HuH-7.5 (cell line): Measurements from ENCODE around the gene DNM3.

ENCODE experiments used
- DNase-seq: peaks from one replicate; pipeline ENCODE4 v3.0.0; 2011; ENCODE audit warnings: low spot score

Gene DNM3

DNA sequence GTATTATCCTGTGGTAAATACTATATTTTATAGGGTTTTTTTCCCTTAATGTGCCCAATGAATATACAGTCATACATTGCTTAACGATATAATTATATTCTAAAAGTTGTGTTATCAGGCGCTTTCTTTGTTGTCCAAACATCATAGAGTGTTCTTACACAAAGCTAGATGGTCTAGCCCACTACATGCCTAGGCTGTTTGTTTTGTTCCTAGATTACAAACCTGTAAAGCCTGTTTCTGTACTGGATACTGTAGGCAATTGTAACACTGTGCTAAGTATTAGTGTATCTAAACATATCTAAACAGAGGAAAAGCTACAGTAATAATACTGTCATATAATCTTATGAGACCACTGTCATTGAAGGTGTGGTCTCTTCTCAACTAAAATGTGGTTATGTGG is 336.6 kb downstream of the DNM3 start:
- DNase-seq: no peak

DNA sequence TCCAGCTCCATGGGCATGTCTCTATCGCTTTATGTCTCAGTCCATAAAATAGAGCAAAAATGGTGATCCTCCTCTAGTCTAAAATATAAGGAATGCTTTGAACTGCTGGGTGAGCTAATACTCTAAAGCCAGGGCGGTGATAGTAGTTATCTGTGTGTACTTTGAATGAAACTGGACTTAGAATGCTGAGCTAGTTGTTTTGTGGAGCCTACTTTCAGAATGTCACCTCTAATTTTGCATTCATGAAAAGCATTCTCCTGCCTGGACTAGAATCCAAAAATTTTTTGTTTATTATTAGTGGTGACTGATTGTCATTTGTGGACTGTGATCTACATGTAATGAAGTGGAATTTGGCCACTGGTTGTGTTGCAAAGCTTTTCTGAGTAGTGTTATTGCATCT is 337.6 kb downstream of the DNM3 start:
- DNase-seq: no peak

DNA sequence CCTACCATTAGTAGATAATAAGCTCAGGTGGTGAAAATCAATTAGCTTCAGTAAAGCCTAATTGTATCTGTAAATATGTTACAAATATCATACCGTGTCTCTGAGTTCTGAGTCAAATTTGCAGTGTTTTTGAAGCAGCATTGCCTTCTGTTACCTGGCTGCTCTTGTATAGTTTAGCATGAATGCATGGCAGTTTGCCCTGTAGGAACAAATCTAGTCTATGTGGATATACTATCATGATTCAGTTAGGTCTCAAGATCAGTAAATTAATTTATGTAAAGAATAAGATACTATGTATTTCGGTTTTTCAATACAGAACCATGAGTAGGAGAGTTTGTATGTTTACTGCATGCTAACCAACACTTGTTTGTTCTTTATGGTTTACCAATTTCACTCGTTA is 338.6 kb downstream of the DNM3 start:
- no peak for DNase-seq

DNA sequence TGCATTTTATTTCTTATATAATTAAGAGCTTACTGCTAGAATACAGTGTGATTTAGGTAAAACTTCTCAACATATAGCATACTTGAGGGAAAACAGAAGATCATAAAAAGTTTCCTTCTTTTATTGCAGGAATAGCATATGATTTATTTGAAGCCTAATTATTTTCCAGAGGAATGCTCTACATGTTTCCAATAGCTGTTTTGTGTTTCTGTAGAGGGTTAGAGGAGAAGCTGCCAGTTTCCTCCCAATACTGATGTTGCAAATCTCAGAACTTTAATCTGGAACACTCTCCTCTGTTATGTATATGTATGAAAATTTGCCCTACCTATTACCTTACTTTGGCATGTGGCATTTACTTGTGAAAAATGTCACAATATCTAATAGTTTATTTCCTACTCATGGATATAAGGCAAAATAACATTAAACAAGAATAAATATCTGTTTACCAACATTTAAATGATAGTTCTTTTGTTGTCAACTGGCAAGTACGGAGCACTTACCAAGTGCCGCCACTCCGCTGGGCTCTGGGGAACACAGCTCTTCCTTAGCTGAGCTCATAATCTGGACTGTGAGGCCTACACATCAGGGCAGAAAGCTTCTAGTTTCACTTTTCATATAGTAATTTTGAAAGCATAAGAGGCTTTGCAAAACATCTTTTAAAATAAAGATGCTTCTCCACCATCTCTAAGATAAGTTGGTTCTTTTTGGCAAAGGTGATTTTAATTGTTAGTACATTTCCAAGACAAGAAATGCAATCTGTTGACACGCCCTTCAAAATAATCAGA is 339.4 kb downstream of the DNM3 start:
- DNase-seq: no peak

DNA sequence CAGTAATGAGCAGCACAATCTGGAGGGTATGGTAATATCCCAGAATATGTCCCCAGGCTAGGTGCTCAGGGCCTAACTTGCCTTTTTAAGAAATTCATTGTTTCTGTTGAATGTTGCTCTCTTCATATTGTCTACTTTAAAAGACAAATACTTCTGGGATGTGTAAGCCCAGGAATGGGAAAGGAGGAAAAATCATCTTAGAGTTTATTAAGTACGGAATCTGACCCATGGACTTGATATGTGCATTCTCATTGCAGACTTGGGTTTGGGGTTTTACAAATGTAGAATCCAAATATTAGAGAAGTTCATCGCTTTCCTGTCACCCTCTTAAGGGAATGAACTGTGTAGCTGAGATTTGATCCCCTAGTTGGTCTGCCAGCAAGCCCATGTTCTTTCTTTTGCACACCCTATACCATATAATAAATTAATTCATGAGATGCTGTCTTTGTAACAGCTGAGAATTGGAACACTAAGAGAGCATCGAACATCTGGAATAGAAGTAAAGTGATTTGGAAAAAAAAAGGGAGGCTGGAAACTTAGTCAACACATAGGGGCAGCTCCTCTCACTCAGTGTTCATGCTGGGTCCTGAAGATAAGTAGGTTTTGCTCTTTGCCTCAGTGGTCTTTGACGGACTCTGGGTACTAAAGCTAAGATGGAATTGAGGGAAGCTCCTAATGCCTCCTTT is 343.4 kb downstream of the DNM3 start:
- DNase-seq: no peak

DNA sequence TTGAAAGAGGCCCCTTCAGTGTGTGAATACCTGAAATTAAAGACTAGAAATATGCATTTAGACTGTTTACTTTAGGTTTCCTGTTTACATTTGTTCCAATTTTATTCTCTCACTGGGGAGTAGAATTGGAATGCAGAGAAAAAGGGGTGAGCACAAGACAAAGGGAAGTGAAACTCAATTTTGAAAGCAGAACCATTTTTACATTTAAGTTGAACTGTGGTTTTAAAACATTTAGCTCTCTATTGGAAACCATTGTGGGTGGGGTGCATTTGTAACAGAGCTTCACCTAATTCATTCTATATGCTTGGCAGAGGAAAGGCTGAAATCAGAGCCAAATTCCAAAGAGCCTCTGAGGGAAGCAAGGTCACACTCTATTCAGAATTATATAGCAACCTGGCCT is 343.9 kb downstream of the DNM3 start:
- no peak for DNase-seq

DNA sequence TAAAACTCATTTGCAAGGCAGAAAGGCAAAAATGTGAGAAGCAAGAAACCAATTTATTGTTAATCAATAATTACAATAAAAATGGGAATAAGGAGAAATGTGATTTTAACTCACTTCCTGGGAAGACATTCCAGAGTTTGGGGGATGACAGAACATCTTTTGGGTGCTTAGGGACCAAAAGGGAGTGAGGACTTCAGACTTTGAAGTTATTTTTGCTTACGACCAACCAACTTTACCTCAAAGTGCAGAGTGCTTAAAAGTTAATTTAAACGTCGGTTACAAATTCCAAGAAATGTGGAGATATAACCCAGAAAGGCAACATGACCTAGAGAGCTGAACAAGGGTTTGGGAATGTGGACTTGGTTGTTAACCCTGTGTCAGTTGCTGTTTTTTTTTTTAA is 344.7 kb downstream of the DNM3 start:
- no peak for DNase-seq

DNA sequence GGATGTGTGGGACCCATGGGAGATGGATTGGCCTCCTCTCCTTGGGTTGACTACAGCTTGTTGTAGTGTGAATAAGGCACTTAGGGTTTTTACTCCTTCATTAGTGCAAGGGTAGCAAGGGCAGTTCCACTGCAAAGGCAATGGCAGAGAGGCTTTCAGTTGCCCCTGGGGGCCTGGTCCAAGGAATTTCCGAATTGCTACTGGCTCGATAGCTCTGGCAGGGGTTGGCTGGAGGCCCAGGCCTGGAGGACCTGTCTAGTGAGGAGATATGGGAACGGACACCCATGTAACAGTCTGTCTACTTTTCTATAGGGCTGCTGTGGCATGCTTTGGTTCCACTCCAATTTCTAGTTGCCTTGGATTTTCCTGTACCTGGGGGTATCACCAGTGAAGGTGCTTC is 360.3 kb downstream of the DNM3 start:
- DNase-seq: no peak

DNA sequence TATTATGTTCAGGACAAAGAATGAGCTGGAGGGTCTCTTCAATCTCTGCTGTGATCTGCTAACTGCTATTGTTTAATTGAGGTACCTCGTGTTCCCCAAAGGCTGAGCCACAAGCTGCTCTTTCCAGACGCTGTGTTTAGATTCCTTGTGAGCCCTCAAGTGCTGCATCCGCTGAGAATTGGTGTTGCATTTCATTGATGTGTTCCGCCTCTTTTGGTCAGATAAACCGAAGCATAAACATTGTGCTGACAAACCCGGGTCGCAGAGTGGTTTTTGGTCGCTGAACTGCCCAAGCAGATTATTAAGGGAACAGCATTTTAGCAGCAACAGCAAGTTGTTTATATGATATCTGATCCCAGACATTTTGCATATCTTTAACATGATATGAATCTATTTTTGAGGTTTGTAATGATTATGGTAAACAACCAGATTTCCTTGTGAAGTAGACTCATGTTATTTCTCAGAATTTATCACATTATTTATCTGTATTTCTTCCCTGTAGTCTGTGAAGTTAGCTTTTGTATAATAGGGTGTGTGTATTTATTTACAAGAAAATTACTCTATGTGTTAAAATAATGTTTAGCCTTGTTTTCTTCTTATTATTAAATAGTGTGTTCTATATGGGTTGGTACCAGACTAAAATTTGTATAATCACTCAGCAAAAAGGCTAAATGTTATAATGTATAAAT is 362.0 kb downstream of the DNM3 start:
- DNase-seq: no peak

DNA sequence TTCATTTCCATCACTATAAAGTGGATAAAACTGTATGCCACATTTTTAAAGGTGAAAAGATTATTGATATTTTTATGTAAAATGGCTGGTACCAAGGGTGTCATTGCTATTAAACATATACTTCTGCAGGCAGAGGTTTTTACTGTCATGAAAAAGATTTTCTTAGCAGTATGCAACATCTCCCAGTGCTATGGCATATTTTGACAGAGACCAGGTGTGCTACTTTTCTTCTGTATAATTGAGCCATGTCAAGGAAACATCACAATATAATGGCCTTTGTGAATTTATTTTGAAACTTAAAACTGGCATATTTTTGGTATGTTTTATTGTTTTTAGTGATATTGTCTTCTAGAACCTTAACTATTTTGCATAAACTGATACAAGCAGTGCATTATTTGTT is 362.6 kb downstream of the DNM3 start:
- no peak for DNase-seq

DNA sequence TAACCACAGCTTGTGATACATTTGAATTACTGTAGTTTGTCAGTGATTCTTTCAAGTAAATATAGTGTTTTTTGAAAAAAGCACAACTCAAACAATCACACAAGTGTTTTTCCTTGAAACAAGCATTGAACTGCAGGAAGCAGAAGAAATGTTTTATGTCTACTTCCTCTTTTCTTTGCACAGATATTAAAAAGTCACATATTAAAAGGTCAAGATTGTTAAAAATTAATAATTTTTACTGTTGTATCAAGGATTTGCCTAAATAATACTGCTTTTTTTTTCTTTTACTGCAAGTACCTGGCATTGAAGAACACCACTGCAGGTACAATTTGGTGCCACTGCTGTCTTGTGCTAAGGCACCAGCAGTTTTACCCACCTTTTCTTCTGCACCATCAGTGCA is 365.0 kb downstream of the DNM3 start:
- no peak for DNase-seq

DNA sequence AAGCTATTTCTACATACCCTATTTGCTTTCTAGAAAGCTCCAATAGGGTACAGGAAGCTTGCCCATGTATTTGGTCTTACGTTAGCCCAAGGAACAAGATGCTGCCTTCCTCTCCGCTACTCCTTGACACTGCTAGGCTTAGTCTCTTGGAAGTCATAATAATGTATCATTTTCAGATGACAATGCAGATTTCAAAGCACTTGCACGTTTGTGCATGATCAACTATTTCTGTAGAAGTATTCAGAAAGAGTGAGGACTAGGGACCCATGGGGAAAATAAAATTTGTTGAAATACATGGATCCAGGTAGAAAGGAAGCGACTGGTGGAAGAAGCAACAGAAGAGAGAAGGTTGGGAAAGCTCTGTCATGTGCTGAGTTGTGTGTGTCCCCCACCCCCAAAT is 367.3 kb downstream of the DNM3 start:
- DNase-seq: no peak

DNA sequence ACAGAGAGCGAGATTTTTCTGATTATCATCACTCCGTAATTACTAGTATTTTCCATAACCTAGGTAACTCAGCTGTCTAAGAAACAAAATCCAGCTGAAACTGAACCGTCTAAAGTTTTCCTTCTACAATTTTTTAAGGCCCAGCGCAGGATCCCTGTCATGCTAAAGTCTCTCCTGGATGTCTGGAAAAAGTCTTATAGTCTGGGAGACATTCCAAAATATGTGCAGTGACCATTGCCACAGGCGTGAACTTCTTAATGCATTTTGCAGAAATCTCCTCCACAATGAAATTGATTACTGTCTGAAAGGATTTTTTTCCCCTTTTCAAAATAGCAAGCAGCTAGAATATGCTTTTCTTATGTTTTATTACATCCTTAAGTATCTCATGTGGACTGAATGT is 369.9 kb downstream of the DNM3 start:
- no peak for DNase-seq

DNA sequence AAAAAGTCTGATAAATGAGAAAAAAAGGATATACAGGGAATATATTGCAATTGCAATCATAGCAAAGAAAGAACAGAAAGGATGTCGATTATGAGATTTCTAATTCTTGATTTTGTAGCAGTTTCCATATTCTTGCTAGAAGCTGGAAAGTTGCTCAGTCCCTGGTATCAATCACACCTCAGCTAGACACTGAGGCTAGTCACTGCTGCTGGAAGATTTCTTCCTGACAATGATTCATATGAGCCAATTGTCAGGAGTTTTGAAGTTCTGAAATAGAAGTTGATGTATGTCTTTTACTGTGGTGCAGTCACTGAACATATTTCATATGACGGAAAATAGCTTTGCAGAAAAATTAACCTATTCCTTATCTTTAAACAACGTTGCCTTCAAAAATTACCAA is 370.8 kb downstream of the DNM3 start:
- no peak for DNase-seq

DNA sequence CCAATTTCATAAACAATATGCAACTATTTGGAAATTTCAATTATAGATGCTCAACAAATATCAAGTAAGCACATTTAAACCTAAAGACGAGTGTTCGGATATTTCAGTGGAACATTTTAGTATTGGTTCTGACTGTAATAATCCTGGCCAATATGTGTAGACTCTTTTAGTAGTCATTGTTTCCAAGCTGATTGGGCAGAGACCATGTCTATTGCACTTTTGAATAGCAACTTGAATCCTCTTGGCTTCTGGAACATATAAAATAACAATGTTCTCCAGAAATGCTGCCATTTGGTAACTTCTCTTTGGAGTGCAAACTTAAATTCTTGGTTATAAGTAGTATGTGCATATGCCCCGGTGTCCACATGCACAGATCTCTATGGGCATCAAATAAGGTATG is 373.7 kb downstream of the DNM3 start:
- no peak for DNase-seq

DNA sequence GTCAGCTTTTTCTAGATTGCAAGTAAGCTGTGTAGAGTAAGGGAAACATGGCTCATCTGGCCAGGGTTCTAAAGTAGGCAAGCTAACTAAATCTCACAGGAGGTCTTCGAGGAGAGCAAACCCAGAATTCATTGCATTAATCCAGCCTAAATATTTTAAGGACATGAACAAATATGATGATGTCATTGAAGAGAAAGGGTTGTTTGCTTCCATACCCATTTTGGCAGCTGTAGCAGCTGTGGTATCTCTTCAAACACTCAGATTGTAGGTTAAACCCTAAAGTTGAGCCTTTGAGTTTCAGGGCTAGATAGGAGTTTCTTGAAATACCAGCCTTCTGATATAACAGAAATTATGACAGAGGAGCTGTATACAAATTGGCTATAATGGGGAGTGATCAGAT is 378.7 kb downstream of the DNM3 start:
- no peak for DNase-seq

DNA sequence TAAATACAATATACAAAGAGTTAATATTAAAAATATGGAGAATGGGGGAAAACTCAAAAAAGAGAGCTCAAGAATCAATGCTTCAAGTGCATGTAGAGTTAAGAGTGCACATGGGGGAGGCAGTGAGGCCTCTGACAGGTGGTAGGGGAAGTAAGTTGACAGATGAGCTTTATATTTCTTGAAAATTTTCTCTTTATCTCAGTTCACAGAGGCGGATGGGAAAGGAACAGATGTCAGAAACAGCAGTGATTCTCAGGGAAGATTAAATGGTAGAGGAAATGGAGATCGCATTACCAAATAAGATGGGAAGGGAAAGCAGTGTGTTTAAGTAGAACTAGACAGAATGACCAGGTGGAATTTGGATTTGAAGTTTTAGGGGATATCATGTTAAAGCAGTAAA is 379.1 kb downstream of the DNM3 start:
- DNase-seq: no peak

DNA sequence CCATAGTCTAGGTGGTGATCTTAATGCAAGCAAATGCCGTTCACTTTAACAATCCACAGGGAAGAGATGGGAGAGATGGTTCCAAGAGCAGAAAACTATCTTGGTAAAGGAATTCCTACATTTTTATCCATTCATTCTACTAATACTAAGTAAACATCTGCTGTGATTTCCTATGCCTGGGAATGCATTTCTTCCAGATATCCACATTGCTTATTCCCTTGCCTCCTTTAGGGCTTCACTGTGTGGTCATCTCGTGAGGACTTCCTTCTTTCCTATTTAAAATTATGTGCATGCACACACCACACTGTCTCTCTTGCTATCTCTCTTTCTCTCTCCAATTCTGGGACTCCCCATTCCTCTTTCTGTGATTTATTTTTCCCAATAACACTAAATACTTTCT is 380.1 kb downstream of the DNM3 start:
- DNase-seq: no peak

DNA sequence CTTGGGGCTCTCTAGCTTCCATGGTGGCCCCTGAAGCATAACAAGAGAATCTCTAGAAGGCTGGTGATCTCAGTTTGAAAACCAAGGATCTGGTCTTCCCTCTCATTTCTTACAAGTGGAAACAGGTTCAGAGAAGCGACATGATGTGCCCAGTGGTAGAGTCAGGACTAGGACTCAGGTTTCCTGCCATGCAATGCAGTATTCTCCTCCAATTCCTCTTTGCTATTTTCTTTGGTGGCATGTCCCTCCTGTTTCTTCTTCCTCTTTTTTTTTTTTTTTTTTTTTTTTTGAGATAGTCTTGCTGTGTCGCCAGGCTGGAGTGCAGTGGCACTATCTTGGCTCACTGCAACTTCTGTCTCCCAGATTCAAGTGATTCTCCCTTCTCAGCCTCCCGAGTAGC is 383.6 kb downstream of the DNM3 start:
- no peak for DNase-seq

DNA sequence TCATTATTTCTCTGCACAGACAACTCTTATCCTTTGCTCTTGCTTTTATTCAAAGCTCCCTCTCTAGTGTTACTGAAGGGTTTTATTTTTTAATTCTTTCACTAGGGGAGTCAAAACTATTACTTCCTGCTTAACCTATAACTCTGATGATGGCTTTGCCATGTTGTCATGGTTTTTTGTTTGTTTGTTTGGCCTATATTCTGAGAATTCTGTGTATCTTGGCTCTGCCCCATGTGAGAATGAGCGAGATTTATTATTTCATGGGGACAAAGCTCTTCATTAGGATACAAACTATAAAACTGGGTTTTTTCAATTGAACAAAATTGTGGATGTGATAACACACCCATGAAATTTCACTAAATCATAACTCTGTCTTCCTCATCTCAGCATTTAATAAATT is 388.6 kb downstream of the DNM3 start:
- no peak for DNase-seq

DNA sequence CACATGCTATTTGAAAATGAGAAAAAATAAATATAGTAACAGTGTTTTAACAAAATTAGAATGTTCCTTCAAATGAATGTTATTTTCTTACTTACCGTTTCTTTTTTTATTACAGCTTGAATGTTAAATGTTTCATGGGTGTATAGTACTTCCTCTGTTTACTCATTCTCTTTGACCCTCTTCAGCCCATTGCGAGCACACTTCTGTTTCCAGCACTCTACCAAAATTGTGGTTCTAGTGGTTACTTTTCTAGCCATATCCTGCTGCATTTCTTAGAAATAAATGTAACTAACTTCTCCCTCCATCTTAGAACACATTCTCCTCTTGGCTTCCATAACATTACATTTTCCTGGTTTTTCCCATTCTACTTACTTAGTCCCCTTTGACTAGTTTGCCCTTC is 389.2 kb downstream of the DNM3 start:
- DNase-seq: no peak

DNA sequence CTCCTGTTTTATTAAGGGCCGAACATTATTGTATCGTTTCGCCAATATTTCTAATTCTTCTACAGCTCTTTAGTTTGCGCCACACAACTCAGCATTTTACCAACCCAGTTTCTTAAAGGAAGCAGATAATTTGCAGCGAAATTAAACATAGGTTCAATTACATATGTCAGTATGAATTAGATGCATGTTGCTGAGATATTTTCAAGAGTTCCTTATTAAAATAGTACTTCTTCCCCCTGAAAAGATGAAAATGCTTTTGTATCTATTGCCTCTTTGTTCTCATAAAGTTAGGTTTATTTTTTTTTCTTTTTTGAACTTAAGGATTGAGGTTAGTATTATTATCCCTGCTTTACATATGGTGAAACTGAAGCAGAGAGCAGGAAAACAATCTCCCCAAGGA is 395.7 kb downstream of the DNM3 start:
- no peak for DNase-seq

DNA sequence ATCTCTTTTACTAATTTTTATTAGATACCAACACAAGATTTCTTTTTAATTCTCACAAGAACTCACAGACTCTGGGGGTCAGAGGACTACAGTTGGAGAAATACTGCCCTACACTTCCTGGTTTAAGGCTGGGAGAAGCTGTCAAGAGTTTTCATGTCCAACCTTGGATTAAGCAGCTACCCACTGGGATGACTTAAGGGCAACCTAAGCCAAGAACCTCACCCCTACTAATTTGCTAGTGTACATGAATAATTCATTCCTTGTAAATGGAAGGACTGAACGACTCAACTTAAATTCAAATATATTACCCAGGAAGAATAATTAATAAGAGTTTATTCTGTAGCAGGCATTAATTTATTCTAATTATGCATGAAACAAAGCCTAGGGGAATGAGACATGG is 396.9 kb downstream of the DNM3 start:
- no peak for DNase-seq

DNA sequence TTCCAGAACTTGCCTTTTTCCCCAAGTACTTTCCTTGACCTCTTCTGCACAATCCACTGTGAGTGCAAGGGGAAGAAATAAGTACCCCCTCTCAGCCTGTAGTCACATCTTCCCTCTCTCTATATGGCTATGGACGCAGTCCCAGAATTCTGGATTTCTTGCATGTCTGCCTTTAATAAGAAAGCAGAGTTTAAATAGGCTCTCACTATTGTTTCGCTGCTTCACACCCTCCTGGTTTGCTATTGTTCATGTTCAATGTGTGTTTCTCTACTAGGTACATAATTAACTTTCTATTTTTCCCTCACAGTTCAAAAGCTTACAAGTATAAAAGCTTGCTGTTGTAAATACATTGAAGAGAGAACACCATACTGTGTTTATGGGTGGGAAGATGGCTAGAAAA is 397.7 kb downstream of the DNM3 start:
- DNase-seq: no peak
